GM19452 (cell line): Measurements from ENCODE around the gene CASP6.

Source experiments
- ATAC-seq: cut with Tn5 transposase; IDR thresholded peaks from one replicate; pipeline ENCODE4 v1.9.1; 2021; ENCODE audit not compliant: unreplicated experiment

Gene CASP6

DNA sequence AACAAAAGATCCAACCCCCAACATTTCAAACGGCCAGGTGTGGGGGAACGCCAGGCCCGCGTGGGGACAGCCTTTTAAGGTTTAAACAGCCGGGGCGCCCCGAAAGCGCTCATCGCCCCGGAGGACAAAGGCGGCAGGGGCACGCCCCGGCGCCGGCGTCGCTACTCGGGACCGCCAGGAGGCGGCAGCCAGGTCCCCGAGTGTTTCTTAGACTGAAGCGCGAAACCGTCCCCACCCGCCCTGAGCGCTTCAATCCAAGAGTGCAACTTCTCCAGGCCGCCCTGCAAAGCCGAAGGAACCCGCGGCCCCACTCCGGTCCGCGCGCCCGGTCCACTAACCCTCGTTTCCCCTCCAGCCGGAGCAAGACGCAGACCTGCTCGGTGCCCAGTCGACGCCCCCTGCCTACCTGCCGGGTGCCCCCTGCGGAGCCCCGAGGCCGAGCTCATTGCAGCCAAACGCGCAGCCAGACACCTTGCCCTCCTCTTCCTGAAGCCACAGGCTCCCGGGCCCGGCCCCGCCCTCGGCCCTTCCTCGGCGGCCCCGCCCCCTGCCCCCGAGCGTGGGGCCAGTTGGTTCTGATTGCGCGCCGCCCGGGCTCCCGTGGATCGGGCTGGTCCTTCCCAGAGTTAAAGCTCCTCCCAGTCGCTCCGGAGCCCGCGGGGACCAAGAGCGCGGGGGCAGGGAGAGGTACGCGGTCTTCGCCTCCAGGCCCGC, at the start of gene CASP6:
Gene CASP6 (minus strand): TSS at position 496 of the 714 bp plus-strand sequence. CDS start 50 bp downstream, at position 446.
- peak; percentile 75 for ATAC-seq

DNA sequence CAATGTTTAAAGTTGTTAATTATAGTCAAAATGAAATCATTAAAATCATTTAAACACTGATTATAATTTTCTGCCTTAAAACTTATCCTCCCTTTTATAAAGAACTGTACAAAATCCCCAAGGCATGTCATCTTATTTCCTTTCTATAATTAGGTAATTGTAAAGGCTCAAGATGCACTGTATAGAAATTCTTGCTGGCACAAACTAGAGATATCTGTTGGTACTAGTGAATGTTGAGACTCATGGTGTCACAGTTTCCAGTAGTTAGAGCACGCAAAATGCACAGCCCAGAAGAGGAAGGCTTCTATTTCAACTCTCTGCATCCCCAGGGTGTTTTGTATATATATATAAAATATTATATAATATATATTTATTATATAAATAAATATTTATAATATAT, 49.3 kb upstream of the CASP6 start:
- ATAC-seq = no peak

DNA sequence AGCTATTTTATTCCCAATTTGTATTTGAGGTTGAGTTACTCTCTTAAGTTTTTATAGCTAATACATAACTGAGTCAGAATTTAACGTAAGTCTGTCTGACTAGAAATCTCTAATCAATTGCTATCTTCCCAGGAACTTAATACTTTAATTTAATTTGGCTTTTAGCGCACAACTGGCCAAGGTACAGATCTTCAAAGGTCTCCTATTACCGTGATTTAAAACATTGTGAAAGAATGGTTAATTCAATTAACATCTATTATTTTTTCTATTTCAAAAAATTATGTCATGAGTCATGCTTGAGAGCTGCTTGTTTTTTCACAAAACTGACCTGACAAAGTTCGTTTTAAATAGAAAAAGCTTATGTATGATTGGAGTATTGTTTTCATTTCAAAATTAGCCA, 48.6 kb upstream of the CASP6 start:
- no peak for ATAC-seq

DNA sequence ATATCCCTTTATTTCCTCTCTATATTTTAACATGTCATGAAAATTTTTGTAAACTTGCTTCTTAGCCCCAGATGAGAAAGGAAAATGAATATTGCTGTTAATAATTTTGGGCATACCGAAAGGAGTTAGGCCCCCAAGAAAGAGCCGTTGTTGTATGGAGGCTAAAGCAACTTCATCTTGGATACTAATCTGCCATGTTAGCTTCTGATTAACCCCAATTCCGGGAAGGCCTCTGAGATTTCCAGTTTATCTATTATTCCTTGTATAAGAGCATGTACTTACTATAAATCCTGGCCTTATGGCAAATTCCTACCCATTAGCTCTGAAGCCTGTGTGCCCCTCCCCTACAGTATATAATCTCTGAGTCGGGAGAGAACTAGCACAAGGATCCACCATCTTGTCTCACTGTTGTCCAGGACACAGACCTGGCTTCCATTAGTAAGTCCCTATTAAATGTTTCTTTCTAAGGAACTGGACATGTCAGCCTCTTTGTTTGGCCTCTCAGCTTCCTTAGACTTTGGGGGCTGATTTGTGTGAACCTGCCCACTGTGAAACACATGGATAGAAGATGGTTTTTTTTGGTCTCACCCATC, 47.5 kb upstream of the CASP6 start:
- ATAC-seq = no peak

DNA sequence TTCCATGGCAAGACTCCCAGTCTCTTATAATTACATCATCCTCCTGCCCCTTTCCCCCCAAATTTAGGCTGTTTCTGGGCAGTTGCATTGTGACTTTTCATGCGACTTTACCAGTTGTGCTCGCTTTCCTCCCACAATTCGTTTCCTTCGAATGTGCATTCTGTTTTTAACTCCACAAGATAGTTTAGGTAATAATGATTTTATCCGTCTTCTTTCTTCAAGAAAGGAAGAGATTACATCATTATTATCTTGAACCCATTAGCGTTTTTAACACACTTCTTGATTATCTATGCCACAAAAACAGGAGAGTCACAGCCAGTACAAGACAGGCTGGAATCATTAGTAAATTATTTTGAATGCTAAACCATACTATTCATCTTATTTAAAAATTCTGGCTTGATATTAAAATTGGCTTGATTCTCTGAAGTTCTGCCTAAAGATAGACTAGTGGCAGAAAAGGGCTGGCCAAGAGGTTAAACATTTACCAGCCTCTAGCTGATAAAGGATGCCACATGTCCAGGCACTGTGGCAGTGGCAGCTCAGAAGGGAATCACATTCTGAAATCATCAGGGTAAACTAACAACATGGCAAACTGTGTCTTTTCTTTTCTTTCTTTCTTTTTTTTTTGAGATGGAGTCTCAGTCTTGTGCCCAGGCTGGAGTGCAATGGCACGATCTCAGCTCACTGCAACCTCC, 46.3 kb upstream of the CASP6 start:
- ATAC-seq = no peak

DNA sequence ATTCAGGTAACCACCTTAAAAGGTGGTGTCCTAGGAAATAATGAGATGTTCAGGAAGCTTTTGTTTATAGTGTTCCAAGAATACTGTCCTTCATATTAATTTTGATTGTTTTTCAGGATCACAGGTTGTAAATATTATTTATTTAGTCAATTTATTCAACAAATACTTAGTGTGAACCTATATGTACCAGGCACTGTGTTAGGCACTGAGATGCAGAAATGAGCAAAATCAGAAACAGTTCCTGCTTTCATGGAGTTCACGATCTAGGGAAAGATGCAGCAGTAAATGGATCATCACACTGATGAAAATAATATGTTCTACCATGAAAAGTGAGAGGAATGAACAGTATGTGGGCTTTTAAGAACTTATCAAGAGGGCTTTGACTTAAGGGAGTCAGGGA, 44.9 kb upstream of the CASP6 start:
- no peak for ATAC-seq

DNA sequence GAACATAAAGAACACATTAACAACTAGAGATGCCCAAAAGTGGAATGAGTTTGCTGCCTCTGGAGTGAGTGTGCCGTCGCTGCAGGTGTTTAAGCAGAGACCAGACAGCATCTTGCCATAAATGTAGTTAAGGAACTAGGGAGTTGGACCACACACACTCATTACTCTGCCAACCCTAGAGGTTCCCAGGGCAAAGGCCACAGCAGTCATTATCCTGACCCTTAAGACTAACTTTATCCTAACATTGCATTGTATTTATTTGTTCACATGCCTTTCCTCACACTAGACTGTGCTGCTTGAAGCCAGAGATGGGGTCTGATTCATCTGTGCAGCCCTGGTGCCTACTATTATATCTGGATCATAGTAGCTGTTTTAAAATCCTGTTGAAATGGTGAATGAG, 43.5 kb upstream of the CASP6 start:
- no peak for ATAC-seq

DNA sequence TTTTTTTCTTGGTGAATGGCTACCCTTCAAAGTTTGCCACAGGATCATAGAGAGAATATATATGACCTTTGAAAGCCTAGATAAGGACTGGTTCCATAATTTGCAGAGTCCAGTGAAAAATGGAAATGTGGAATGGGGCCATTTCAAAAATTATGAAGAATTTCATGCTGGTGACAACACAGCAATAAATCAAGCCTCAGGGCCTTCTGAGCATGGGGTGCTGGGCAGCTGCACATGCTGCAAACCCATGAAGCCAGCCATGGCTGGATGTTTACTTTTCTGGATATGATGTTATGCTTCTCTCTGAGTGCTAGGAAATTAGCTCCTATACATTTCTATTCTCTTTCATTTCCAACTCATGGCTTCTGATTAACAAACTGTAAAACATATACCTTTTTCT, 42.6 kb upstream of the CASP6 start:
- ATAC-seq = no peak

DNA sequence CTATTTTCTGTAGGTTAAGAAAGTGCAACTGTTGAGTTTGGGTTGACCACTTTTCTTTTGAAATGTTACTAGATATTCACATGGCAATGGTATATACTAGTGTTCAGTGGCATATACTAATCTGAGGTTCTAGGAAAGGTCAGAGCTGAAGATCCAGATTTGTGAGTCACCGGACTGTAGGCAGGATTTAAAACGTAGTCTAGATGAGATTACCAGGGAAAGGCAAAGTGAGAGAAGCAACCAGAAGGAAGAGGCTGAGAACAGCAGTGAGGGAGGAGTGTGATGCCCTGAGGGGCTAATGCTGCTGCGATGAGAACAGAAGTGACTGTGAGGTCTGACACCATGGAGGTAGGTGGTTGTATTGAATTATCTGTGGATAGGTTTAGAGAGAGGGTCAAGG, 36.3 kb upstream of the CASP6 start:
- ATAC-seq = no peak

DNA sequence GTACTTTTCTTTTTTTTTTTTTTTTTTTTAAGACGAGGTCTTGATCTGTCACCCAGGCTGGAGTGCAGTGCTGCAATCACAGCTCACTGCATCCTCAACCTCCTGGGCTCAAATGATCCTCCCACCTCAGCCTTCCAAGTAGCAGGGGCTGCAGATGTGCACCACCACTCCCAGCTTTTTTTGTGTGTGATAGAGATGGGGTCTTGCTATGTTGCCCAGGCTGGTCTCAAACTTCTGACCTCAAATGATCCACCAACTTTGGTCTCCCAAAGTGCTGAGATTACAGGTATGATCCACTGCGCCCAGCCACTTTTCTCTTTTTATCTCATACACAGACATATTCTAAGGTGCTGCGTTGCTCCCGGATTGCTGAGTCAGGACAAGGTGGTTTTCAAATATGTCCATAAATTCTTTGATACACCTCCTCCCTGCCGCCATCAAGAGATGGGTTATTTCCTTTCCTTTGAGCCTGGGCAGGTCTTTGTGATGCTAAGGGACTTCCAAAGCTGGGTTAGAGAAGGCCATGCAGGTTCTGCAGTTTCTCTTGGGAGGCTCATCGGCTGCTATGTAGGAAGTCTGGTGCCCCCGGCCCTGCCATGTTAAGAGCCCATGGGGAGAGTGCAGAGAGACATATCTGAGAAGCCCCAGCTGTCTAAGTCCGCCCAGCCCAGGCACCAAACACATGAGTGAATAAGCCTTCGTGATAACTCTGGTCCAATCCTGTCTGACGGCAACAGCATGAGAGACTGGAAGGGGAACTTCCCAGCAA, 35.0 kb upstream of the CASP6 start:
- no peak for ATAC-seq

DNA sequence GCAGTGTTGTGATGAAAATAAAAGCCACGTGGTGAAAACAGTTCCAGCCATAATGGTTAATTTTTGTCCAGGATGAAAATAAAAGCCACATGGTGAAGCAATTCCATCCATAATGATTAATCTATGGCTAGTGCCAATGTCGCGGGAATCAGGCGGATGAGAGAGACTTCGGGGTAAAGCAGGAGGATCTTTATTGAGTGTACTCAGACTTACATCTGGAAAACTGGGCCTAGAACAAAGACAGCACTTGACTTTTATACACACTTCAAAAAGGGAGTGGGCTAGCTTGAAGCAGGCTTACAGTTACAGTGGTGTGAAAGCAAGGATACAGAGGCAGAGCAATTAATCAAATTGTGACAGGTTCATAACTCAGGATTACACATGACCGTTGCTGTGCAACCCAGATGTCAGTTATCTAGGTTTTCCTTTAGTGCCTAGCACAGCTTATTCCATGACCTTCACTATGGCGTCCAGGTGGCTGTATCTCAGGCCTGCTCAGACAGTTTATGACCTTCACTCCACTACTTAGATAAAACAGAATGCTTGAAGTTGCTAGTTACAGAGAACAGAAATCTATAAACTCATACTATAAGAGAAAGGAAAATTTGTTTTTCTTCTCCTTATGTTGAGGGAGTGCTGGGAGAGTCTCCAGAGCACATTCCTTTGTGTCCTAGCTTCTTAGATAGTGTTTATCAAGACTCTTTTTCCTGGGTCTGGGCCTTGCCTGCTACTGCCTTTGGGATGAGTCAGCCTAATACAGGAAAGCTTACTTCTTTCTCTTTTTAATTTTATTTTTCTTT, 32.5 kb upstream of the CASP6 start:
- no peak for ATAC-seq

DNA sequence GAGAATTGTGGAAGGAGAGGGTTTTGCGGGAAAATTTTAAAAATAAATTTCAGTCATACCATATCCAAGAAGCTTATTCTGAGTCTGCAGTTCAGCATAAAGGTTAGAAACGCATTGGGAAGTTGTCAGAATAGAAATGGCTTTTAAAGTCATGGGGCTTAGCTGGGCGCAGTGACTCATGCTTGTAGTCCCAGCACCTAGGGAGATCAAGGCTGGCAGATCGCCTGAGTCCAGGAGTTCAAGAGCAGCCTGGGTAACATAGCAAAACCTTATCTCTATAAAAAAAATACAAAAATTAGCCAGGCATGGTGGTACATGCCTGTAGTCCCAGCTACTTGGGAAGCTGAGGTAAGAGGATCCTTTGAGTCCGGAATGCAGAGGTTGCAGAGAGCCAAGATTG, 30.5 kb upstream of the CASP6 start:
- ATAC-seq = no peak

DNA sequence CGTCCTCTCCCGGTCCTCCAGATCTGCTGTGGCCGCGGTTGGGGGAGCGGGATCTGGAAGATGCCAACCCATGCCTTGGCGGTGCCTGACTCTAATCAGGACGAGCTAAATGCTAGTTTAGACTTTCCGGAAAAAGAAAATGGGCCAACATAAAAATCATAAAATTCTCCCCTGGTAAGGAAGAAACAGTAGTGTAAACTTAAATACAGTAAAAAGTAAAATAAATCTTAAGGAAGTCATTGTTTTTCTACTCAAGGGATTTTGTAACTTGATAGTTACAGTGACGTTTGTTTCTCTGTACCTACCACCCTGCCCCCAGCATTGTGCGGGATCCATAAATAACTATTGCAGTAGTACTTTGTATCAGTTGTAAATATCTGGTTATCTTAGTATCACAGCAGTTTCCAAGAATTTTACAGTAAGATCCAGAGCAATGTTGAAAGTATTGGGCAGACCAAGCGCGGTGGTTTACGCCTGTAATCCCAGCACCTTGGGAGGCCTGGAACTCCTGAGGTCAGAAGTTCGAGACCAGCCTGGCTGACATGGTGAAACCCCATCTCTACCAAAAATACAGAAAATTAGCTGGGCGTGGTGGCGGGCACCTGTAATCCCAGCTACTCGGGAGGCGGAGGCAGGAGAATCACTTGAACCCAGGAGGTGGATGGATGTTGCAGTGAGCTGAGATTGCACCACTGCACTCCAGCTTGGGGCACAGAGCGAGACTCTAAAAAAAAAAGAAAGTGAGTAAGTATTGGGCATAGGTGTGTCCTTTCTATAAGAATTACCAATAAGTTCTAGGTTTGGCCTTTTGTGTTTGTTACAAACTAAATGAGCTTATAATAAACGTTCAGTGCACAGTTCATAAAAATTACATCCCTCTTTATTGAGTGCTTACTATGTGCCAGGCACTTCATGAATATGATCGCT, 27.6 kb upstream of the CASP6 start:
- ATAC-seq = no peak

DNA sequence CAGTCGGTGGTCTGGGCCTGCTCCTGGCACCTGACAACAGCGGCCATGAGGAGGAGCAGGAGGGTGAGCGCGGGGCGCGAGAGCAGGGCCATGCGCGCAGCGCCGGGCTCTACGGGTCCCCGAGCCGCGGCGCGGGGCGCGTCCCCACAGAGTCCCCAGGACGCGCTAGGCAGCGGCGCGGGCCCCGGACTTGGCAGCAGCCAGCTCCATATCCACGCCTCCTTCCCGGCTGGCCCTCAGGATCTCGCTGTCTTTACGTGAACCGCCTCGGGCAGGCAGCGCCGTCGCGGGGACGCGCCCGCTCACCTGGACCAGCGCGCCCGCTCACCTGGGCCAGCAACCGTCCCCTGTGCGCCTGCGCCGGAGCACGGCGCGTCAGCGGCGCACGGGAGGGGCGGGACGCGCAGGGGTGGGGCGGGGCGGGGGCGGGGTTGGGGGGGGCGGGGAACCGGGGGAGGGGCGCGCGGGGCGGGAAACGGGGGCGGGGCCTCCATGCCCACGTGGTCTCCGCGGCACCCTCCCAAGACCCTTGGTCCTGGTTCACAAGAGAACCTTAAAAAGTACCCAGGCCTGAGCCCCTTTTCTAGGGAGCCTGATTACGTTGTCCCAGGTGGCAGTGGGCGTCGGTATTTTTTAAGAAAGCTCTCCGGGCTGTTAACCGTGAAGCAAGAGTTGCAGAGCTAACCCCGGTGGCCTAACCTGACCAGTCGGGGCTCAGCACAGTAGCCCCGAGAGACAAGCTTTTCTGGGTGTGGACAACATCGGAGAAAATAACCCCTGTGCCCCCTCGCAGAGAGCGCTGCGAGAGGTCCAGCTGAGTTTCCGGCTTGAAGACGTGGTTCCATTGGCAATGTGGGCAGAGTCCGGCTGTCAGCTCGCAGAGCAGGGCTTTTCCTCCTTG, 26.7 kb upstream of the CASP6 start, which contains the start of gene PLA2G12A:
Gene PLA2G12A (minus strand): TSS at position 353 of the 901 bp plus-strand sequence. CDS start 261 bp downstream, at position 92.
- ATAC-seq = peak; percentile 85

DNA sequence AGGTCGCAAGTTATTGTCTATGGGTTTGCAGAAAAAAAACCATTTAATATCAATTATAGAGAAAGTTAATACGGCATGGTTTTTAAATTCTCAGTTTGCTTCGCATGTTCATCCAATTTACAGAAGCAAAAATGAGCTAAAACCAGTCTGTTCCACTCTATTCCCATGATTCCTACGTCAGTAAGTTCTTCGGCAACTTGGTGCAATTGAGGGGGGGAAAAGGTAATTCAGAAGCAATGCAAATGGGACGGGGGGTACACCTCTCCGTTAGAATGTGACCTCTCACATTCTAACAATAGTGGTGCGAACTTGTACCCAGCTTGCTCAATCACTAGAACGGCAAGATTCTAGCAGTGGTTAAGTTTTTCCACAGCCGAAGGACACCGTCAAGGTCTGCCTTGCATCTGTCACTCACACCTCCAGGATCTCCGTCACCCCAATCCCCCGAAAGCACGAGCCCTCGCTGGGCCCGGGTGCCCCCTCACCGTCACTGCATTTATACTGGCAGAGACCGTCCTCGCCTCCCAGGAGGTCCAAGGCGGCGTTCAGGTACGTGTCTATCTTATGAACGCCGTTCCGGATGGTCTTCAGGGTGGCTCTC, 26.0 kb upstream of the CASP6 start:
- ATAC-seq = no peak

DNA sequence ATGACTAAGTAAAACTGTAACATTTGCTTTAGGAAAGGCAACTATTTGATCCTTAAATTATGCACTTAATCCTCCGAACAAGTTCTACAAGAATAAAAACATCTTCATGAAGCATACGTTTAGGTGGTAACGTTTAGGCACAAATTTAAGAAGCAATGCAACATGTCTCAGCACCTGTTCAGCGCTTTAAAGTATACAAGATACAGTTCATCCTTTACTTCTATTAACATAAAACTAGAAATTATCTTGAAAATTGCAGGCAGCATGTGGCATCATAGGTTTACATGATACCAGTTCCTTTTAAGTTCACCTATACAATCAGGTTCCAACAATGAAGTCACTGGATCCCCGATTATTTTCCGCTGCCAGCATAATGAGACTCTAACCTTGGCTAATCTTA, 25.1 kb upstream of the CASP6 start:
- no peak for ATAC-seq

DNA sequence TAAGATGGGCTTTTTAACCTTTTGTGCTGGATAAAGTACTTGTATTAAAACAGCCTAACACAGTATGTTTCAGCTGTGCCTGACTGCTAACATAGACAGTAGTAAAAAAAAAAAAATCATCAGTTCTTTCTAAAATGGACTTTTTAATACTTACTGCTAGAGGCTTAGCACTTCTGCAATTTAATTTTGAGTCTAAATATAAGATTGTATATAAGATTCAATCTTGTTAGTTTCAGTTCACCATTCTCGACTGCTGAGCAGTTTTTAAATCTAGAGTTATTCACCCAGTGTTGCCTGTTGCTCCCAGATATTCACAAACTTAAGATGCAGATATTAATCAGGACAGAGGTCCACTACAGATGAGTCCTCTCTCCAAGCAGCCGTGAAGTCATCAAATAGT, 19.9 kb upstream of the CASP6 start:
- ATAC-seq = no peak

DNA sequence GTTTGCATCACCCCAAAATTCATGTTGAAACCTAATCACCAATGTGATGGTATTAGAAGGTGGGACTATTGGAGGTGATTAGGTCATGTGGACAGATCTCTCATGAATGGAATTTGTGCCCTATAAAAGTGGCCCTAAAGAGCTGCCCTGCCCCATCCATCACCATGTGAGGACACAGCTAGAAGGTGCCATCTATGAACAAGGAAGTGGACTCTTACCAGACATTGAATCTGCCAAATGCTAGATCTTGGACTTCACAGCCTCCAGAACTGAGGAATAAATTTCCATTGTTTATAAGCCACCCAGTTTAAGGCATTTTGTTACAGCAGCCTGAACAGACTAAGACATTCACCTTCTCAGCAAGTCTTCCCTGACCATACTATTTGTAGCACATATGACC, 19.1 kb upstream of the CASP6 start:
- ATAC-seq = no peak
